ENCODE measurements around the gene ZNF341.

The ZNF341 gene

GRCh38 chr20:33744773-33745385, 13.1 kb downstream of the ZNF341 start (continued):
- TF ChIP-seq ZNF148 (tag by site-specific recombination; IDR thresholded peaks at IDR 0.05; ENCODE audit: borderline replicate concordance) (no peak), ZNF140 (tag by site-specific recombination; IDR thresholded peaks at IDR 0.05) (no peak), ZNF548 (tag by site-specific recombination; IDR thresholded peaks at IDR 0.05) (no peak), KLF1 (tag by site-specific recombination; IDR thresholded peaks at IDR 0.05) (no peak), ZNF157 (tag by site-specific recombination; IDR thresholded peaks at IDR 0.05) (no peak), ZNF114 (tag by site-specific recombination; IDR thresholded peaks at IDR 0.05) (no peak), PATZ1 (tag by site-specific recombination; IDR thresholded peaks at IDR 0.05) (no peak), ZNF654 (tag by site-specific recombination; IDR thresholded peaks at IDR 0.05; ENCODE audit: low read depth) (no peak), ZEB2 (tag by site-specific recombination; IDR thresholded peaks at IDR 0.05) (no peak), ZNF248 (tag by site-specific recombination; IDR thresholded peaks at IDR 0.05) (no peak), ZNF530 (tag by site-specific recombination; IDR thresholded peaks at IDR 0.05; ENCODE audit: low read depth) (no peak), TSHZ1 (tag by site-specific recombination; IDR thresholded peaks at IDR 0.05; ENCODE audit: borderline replicate concordance) (no peak), MYNN (tag by site-specific recombination; IDR thresholded peaks at IDR 0.05; ENCODE audit: borderline replicate concordance) (no peak)

GRCh38 chr20:33746325-33746998, 14.7 kb downstream of the ZNF341 start:
- Histone ChIP-seq H3K4me3 (ENCODE audit: low read depth, low read length) (no peak overlapping the region), H3K4me1 (ENCODE audit: control insufficient read depth, insufficient read depth, low read length) (no peaks in the 10 kb centered on the region), H3K36me3 (ENCODE audit: control insufficient read depth in 2 of 2, insufficient read depth in 1 of 2, low read length in 2 of 2) (no peaks in the 10 kb centered on the region), H3K27ac (ENCODE audit: extremely low read depth, low read depth, low read length) (no peak overlapping the region), H3K9me3 (ENCODE audit: control insufficient read depth, insufficient read depth, low read depth, low read length) (no peaks in the 10 kb centered on the region)
- POLR2A ChIA-PET: no interaction called here
- CTCF ChIA-PET: no interaction called here
- no peak for TF ChIP-seq SP2 (tag by site-specific recombination; IDR thresholded peaks at IDR 0.05)
- no peak for TF ChIP-seq ZNF548 (tag by site-specific recombination; IDR thresholded peaks at IDR 0.05)
- no peak for TF ChIP-seq YY1 (tag by site-specific recombination; IDR thresholded peaks at IDR 0.05)
- no peak for TF ChIP-seq ZBTB10 (tag by site-specific recombination; IDR thresholded peaks at IDR 0.05)
- TF ChIP-seq ZNF138 (tag by site-specific recombination; IDR thresholded peaks at IDR 0.05; ENCODE audit: borderline replicate concordance): no peak
- TF ChIP-seq ZNF529 (tag by site-specific recombination; IDR thresholded peaks at IDR 0.05; ENCODE audit: insufficient replicate concordance): no peak
- no peak for TF ChIP-seq ZNF555 (tag by site-specific recombination; conservative IDR thresholded peaks at IDR 0.05)
- no peak for TF ChIP-seq HOXD13 (CRISPR knock-in tag; IDR thresholded peaks at IDR 0.05; ENCODE audit: borderline replicate concordance)
- TF ChIP-seq ZNF48 (tag by site-specific recombination; IDR thresholded peaks at IDR 0.05): no peak
- TF ChIP-seq TSHZ1 (tag by site-specific recombination; IDR thresholded peaks at IDR 0.05; ENCODE audit: borderline replicate concordance): no peak

All from HEK293 (cell line).